Measurements from ENCODE around the gene APOC4.

- TF ChIP-seq, protein P1, sequence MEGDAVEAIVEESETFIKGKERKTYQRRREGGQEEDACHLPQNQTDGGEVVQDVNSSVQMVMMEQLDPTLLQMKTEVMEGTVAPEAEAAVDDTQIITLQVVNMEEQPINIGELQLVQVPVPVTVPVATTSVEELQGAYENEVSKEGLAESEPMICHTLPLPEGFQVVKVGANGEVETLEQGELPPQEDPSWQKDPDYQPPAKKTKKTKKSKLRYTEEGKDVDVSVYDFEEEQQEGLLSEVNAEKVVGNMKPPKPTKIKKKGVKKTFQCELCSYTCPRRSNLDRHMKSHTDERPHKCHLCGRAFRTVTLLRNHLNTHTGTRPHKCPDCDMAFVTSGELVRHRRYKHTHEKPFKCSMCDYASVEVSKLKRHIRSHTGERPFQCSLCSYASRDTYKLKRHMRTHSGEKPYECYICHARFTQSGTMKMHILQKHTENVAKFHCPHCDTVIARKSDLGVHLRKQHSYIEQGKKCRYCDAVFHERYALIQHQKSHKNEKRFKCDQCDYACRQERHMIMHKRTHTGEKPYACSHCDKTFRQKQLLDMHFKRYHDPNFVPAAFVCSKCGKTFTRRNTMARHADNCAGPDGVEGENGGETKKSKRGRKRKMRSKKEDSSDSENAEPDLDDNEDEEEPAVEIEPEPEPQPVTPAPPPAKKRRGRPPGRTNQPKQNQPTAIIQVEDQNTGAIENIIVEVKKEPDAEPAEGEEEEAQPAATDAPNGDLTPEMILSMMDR (IDR thresholded peaks at IDR 0.05), result no peak
- TF ChIP-seq POLR2A (IDR thresholded peaks at IDR 0.05), result no peak
These were observed 26.6 kb downstream of the APOC4 start for GRCh38 chr19:44968670-44969069.
